Sigmoid colon (tissue), 7 donors: Measurements from ENCODE around the gene WDR48. TPM values are rescaled to one million over a fixed set of nuclear protein-coding genes. Genes with fewer than 3 reads are reported as not detected.

Source experiments
- DNase-seq: peaks from one replicate; pipeline ENCODE4 v3.0.0-alpha.2; 2019
- H3K27ac ChIP-seq, 4 donors: fragments of 200-600 bp; sonication (generic); one replicate each; pipeline ENCODE4 v1.5.1; 2016 to 2019; ENCODE audit warnings: mild to moderate bottlenecking in 1 of 4
- H3K27me3 ChIP-seq, 3 donors: fragments of 200-600 bp; sonication (generic); one replicate each; pipeline ENCODE4 v1.5.1; 2019; ENCODE audit warnings: mild to moderate bottlenecking in 1 of 3
- H3K36me3 ChIP-seq, 4 donors: fragments of 200-600 bp; sonication (generic); one replicate each; pipeline ENCODE4 v1.5.1; 2016 to 2019
- H3K4me1 ChIP-seq, 4 donors: fragments of 200-600 bp; sonication (generic); one replicate each; pipeline ENCODE4 v1.5.1; 2017 to 2019
- H3K4me3 ChIP-seq, 4 donors: fragments of 200-600 bp; sonication (generic); one replicate each; pipeline ENCODE4 v1.5.1; 2017 to 2019; ENCODE audit warnings: mild to moderate bottlenecking in 2 of 4, moderate library complexity in 1 of 4
- H3K9me3 ChIP-seq, 4 donors: fragments of 200-600 bp in 3 of 4; sonication (generic) in 3 of 4; one replicate each; pipeline versions ENCODE4 v1.5.1 to v1.6.1; 2013 to 2019
- EP300 ChIP-seq, 4 donors: sonication (generic); formaldehyde crosslinking; IDR thresholded peaks; one replicate each; pipeline ENCODE4 v1.6.1; 2017; ENCODE audit warnings: antibody characterized with exemption in 4 of 4
- POLR2A ChIP-seq, 2 donors: fragments of 450-650 bp; IDR thresholded peaks; one replicate each; pipeline ENCODE4 v1.6.1; 2016; ENCODE audit warnings: antibody characterized with exemption in 2 of 2, mild to moderate bottlenecking in 2 of 2, moderate library complexity in 2 of 2
- POLR2AphosphoS5 ChIP-seq, 4 donors: sonication (generic); formaldehyde crosslinking; IDR thresholded peaks; one replicate each; pipeline ENCODE4 v1.6.1; 2017; ENCODE audit warnings: antibody characterized with exemption in 4 of 4
- WGBS, 2 donors: extraction: QIAGEN DNeasy Blood & Tissue Kit; methylation state at CpG; one replicate each; pipeline ENCODE4 v1.1.7; 2013; 5-methylcytosine and 5-hydroxymethylcytosine counted together
- intact Hi-C: fragments of 100-400 bp; cut with DNase I; formaldehyde crosslinking; loops from one replicate; pipeline ENCODE4 v1.15.1; 2023
- polyA plus RNA-seq, 3 donors: library from polyadenylated mRNA; stranded (reverse); fragments of 200-250 nt; gene quantifications; one replicate each; pipeline ENCODE4 v1.2.3, GENCODE V29; 2013
- total RNA-seq, 4 donors: library from RNA; depleted of rRNA; stranded (reverse); fragments of >200 nt; gene quantifications; one replicate each; pipeline ENCODE4 v1.1.0, GENCODE V29; 2016
- TF ChIP-seq, protein P1 (sequence below), 4 experiments: fragments of 450-650 bp in 3 of 4; fragments of 200-600 bp in 1 of 4; IDR thresholded peaks; one replicate each; pipeline ENCODE4 v1.5.1; 2016 to 2019; ENCODE audit warnings: antibody characterized with exemption in 4 of 4, mild to moderate bottlenecking in 3 of 4, moderate library complexity in 2 of 4
- donor health status: healthy with polysubstance abuse.
- donor health status: Bipolar disorder and iron deficiency.
- donor health status: healthy.

The WDR48 gene
- total and polyA plus RNA-seq, 7 donors: 15.3 to 50.2 (median 37.4) TPM

DNA sequence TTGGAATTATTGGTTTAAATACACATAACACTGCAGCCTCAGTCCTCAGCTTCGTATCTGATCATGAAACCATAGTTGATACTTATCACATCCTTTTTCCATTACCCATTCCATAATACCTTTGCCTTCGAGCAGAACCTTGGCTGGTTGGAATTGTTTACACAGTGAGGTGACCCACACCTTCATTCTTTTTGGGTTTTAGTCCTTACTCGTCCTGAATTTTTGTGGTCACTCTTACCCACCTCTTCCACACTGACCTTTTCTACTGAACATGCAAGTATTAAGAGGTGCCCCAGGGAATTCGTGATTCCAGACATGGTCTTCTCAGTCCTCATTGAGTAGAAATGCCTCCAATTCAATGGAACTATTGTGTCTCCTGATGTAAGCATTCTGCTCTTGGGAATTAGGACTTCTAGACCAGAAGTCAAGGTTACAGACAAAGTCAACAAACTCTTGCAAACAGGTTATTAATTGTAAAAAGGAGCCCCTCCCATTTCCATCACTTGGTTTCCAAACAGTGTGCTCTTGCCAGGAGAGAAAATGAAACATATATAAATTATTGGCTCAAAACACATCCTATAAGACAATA lies 37.8 kb upstream of the WDR48 start:
- intact Hi-C loops: no loop called here
- no peak overlapping the region for H3K27ac ChIP-seq
- no peak overlapping the region for H3K4me3 ChIP-seq
- TF ChIP-seq POLR2A (IDR thresholded peaks at IDR 0.05): no peak
- no peak for TF ChIP-seq EP300 (IDR thresholded peaks at IDR 0.05)
- TF ChIP-seq POLR2AphosphoS5 (IDR thresholded peaks at IDR 0.05): no peak
- TF ChIP-seq, protein P1, sequence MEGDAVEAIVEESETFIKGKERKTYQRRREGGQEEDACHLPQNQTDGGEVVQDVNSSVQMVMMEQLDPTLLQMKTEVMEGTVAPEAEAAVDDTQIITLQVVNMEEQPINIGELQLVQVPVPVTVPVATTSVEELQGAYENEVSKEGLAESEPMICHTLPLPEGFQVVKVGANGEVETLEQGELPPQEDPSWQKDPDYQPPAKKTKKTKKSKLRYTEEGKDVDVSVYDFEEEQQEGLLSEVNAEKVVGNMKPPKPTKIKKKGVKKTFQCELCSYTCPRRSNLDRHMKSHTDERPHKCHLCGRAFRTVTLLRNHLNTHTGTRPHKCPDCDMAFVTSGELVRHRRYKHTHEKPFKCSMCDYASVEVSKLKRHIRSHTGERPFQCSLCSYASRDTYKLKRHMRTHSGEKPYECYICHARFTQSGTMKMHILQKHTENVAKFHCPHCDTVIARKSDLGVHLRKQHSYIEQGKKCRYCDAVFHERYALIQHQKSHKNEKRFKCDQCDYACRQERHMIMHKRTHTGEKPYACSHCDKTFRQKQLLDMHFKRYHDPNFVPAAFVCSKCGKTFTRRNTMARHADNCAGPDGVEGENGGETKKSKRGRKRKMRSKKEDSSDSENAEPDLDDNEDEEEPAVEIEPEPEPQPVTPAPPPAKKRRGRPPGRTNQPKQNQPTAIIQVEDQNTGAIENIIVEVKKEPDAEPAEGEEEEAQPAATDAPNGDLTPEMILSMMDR (IDR thresholded peaks at IDR 0.05): no peak
- H3K9me3 ChIP-seq: peaks cover 0 to 4% (median 0%) of the 10 kb centered on the region in 4 donors
- 75 to 82% methylated on average over 4 of the region's 4 CpGs for whole genome bisulfite sequencing, 2 donors
- no peaks in the 10 kb centered on the region for H3K4me1 ChIP-seq
- H3K36me3 ChIP-seq: no peaks in the 10 kb centered on the region
- H3K27me3 ChIP-seq: no peaks in the 10 kb centered on the region
- no peak for DNase-seq

DNA sequence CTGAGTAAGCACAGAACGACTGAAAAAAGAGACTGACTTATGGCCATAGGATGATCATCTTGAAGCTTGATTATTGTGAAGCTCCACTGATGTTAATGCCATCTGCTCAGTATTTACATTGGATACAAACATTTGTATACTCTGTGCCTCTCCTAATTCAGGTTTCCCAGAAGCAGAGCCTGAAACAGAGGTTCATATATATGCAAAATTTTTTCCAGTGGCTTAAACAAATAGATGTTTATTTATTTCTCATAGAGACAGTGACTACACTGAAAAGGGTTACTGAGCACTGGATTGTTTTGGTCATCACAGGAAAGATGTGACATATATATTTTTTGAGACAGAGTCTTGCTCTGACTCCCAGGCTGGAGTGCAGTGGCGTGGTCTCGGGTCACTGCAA lies 36.4 kb upstream of the WDR48 start:
- H3K4me3 ChIP-seq: no peak overlapping the region
- no peaks in the 10 kb centered on the region for H3K4me1 ChIP-seq
- no peaks in the 10 kb centered on the region for H3K36me3 ChIP-seq
- intact Hi-C loops: no loop called here
- no peak for DNase-seq
- no peak overlapping the region for H3K27ac ChIP-seq
- no peaks in the 10 kb centered on the region for H3K27me3 ChIP-seq
- TF ChIP-seq POLR2A (IDR thresholded peaks at IDR 0.05) (no peak), EP300 (IDR thresholded peaks at IDR 0.05) (no peak), POLR2AphosphoS5 (IDR thresholded peaks at IDR 0.05) (no peak)
- TF ChIP-seq, protein P1 (IDR thresholded peaks at IDR 0.05): no peak
- 84 to 86% methylated on average over 3 of the region's 3 CpGs for WGBS, 2 donors
- H3K9me3 ChIP-seq: no peaks in the 10 kb centered on the region

DNA sequence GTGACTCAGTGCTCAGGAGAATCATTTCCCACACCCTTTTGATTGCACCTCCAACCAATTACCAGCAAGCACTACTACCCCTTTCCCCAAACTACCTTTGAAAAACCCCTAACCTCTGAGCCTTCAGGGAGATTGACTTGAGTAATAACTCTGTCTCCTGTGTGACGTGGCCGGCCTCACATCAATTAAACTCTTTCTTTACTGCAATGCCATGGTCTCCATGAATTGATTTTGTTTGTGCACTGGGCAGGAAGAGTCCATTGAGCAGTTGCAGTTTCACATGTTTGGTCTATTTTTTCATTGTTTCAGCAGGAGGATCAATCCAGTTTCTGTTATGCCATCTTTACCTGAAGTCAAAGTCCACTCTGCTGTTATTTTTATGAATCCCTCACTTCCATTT lies 32.5 kb upstream of the WDR48 start:
- Histone ChIP-seq H3K27me3 (no peaks in the 10 kb centered on the region), H3K36me3 (no peaks in the 10 kb centered on the region), H3K4me1 (no peaks in the 10 kb centered on the region), H3K9me3 (no peaks in the 10 kb centered on the region), H3K4me3 (no peak overlapping the region), H3K27ac (no peak overlapping the region)
- no peak for DNase-seq
- intact Hi-C loops: no loop called here
- 52 to 66% methylated on average over 2 of the region's 2 CpGs for WGBS, 2 donors
- TF ChIP-seq, protein P1 (IDR thresholded peaks at IDR 0.05): no peak
- TF ChIP-seq POLR2A (IDR thresholded peaks at IDR 0.05) (no peak), POLR2AphosphoS5 (IDR thresholded peaks at IDR 0.05) (no peak), EP300 (IDR thresholded peaks at IDR 0.05) (no peak)

DNA sequence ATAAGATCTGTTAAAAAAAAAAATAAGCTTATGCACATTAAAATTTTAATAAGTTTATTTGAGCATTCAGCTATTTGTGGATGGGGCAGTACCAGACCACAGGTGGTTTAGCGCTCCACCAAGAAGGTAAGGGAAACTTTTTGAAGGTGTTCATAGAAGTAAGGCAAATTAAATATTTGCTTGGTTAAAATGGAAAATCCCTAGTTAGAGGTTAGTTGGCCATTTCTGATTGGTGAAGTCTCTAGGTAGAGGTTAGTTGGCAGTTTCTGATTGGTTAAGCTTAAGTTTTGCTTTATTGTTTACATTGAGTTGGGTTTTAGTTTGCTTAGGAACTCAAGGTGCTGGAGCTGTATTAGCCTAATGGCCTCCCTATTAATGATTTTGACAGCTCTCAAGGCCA lies 30.8 kb upstream of the WDR48 start:
- WGBS, 2 donors: 81 to 91% methylated on average over 1 of the region's 1 CpG
- DNase-seq: no peak
- TF ChIP-seq POLR2AphosphoS5 (IDR thresholded peaks at IDR 0.05) (no peak), EP300 (IDR thresholded peaks at IDR 0.05) (no peak), POLR2A (IDR thresholded peaks at IDR 0.05) (no peak)
- TF ChIP-seq, protein P1 (IDR thresholded peaks at IDR 0.05): no peak
- no peaks in the 10 kb centered on the region for H3K36me3 ChIP-seq
- H3K4me1 ChIP-seq: no peaks in the 10 kb centered on the region
- H3K27ac ChIP-seq: no peak overlapping the region
- H3K9me3 ChIP-seq: no peaks in the 10 kb centered on the region
- no peaks in the 10 kb centered on the region for H3K27me3 ChIP-seq
- no peak overlapping the region for H3K4me3 ChIP-seq
- intact Hi-C loops: no loop called here
